Measurements from ENCODE around the gene SCGN.
A peak's percentile ranks its signal among the peaks of the same experiment; 100 is the strongest.

SCGN gene

DNA sequence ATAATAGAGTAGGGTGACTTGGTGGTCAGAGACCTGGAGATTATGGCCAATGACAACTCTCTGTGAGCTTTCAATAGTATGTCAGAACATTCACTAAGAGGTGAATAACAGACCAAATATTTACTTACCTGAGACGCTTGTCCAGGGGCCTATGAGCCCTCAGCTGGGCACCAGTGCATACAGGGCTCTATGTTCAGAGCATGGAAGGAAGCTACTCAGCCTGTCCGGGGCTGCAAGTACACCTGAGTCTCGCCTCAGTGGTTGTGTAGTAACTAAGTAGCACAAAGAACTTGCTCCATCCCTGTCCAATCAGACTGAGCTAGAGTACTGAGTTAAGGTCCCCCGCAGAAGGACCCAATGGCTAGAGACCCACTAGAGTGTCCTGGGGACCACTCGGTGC lies 11.6 kb upstream of the SCGN start:
- no peak for DNase-seq (ENCODE audit: low spot score)

DNA sequence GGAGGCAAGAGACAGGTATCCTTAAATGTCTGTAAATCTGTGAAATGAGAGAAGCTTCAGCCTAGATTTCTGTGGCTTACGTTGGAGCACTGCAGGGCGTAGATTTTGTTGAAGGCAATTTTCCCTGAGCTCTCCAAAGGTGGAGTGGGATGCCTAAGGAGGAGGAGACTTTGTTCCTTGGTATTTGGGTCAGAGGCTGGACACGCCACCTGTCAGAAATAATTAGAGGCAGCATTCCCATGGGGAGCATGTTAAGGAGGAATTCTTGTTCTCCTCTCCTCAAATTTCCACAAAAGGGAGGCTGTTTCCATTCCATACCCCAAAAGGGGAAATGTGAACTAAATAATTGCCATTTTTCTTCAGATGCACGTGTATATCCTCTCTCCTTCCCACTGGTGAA lies 11.1 kb upstream of the SCGN start:
- no peak for DNase-seq (ENCODE audit: low spot score)

DNA sequence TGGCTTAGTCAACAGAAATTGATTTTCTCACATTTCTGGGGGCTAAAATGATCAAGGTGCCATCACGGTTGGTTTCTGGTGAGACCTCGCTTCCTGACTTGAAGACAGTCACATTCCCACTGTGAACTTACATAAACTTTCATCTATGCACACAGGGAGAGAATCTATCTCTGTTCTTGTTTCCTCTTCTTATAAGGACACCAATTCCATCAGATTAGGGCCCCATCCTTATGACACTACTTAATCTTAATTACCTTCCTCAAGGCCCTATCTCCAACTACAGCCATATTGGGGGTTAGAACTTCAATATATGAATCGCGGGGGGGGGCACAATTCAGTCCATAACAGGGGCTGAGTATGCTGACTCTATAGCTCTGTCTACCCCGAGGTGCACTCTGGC lies 10.6 kb upstream of the SCGN start:
- no peak for DNase-seq (ENCODE audit: low spot score)

DNA sequence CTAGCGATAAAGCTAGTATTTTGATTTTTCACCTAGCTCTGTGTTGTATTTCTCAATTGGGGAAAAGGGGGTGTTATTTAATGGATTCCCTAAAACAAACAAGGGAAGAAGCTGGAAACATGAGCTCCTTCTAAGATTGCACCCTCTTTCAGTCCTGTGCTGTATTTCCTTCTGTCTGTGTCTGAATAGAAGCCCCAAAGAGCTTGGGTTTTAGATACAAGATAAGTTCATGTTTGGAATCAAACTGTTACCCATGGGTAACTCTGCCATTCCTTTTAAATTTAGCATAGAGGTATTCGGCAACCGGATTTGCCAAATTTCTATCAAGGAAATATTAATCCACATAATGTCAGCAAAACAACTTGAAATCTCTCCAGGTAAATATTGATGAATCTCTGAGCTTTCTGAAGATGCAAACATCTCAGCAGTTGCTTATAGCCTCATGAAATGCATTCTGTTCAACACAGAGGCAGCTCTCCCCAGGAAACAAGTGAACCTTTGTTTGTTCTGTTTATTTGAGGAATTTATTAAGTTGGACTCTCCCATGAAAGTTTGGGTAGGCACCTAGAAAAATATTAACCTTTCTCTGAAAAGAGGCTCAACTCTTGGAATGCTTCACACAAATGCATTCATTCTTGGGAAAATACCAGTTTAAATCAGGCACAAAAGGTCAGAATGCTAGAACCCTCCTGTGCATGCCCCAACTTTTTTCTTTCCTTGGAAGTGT lies 9.9 kb upstream of the SCGN start:
- DNase-seq (ENCODE audit: low spot score), result no peak

- DNase-seq (ENCODE audit: low spot score), result no peak
Measured at GRCh38 chr6:25642667-25643328, 9.2 kb upstream of the SCGN start.

DNA sequence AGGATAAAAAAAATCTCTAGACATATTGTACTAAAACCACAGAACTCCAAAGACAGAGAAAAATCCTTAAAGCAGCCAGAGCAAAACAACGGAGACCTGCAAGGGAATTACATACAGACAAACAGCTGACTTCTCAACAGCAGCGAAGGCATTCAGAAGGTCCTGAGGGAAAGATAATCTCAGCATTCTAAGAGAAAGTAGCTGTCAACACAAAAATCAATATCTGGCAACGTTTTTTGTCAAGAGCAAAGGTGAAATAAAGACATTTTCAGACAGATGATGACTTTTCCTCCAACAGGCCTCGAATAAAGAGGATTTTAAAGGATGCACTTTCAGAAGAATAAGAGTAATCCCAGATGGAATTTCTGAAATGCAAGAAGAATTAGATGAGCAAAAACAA lies 6.1 kb upstream of the SCGN start:
- no peak for DNase-seq (ENCODE audit: low spot score)

DNA sequence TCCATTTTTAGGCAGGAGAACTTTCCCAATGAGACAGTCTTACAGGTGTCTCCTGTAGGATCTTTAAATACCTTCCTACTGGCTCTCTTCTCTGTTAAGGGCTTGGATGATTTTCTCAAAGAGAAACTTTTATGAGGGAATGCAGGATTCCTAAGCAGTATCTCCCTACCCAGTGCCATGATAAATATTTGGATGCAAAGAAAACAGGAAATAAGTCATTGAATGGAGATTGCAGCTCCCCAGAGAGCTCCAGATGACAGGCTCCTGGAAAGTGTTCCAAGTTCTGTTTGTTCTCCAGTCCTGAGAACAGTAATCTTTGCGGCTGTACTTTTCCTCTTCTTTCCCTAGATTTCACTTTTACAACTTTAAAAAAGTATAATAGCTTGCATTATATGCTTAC lies 2.4 kb upstream of the SCGN start:
- no peak for DNase-seq (ENCODE audit: low spot score)

DNA sequence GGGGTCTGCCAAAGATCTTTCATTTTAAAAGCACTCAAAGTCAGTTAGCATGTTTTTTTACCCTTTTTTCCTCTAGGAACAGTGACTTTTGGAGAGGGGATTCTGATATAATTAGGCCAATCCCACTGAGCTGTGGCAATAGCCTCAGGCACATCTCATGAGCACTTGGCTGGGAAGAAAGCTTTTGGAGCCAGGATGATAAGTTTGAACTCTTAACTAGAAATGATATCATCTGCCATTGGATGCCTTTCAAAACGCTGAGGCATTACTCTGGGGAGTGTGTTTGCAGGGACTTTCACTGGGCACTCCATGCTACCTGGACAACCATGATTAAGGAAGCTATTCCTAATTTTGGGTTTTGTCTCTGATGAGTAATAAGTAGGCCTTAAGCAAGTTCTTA lies 3.7 kb downstream of the SCGN start:
- DNase-seq (ENCODE audit: low spot score), result no peak

DNA sequence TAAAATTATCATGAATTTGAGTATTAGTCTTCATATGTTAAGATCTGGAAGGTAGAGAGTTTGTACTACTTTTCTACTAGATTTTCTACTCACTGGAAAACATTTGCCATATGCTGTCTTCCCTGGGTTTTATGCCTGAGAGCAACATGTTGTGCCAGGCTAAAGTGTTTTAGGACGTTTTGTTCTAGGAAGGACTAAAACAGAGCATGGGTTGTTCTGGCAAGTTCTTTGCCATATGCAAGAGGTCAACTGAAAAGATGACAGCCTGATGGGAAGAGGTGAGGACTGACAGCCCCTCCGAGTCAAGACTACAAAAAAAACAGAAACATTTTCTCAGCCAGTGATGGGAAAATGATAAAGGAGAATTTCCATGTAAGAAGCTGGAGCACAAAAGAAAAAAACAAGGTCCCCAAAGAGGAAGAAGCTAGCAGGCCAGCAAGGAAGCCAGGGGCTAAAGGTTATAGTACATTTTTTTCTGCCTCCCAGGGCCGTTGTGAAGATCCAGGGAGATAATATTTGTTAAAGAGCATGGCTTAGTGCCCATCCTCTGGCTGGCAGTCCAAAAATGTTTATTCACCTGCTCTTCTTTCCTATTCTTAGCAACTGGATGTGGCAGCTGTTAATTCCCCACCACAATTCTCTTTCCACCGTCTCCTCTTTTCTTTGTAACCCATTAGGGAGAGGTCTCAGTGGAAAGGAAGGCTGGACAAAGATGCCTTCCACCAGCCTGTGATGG lies 7.8 kb downstream of the SCGN start:
- DNase-seq (ENCODE audit: low spot score), result no peak

- no peak for DNase-seq (ENCODE audit: low spot score)
Measured at GRCh38 chr6:25660512-25660911, 8.5 kb downstream of the SCGN start.

- no peak for DNase-seq (ENCODE audit: low spot score)
Measured at GRCh38 chr6:25661129-25661779, 9.2 kb downstream of the SCGN start.

- no peak for DNase-seq (ENCODE audit: low spot score)
Measured at GRCh38 chr6:25665455-25665854, 13.4 kb downstream of the SCGN start.

- no peak for DNase-seq (ENCODE audit: low spot score)
Measured at GRCh38 chr6:25669413-25669812, 17.4 kb downstream of the SCGN start.

DNA sequence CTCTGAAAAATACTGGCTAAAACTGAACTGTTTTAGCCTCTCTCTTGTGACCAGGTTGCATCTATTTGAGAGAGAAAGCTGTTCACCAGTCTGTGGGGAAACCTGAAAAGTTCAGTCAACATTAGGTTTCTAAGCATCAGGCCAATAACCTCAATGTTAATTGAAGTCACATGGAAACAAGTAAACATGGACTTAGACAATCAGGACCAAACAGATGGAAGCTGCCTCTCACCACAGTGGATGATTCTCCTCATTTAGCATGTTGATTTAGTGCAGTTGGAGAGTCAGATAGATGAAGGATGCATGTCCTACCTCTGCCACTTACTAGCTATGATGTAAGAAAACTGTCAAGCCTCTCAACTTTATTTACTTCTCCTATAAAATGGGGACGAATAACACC lies 18.2 kb downstream of the SCGN start:
- no peak for DNase-seq (ENCODE audit: low spot score)

- DNase-seq (ENCODE audit: low spot score), result peak; percentile 4
Measured at GRCh38 chr6:25670793-25671513, 18.9 kb downstream of the SCGN start.

DNA sequence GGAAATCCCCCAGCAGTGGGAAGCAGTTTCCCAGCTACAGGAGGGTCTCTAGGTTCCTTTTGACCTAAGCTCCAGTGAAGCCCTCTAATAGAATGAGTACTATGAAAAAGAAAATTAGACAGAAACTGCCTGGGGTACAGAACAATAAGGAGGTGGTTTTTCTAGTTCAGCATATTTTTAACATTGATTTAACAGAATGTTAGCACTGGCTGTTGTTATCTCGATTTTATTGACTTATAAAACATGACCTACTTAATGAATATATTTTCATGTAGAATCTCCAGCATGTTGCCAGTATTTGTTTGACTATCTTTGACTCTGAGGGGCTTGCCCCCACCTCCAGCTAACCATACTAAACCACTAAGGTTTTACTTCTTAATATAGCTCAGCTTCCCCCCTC lies 19.6 kb downstream of the SCGN start:
- DNase-seq (ENCODE audit: low spot score), result no peak

- no peak for DNase-seq (ENCODE audit: low spot score)
Measured at GRCh38 chr6:25675167-25675566, 23.2 kb downstream of the SCGN start.

GRCh38 chr6:25676775-25677174 lies 24.8 kb downstream of the SCGN start:
- DNase-seq (ENCODE audit: low spot score), result no peak

GRCh38 chr6:25681848-25682247 lies 29.8 kb downstream of the SCGN start:
- DNase-seq (ENCODE audit: low spot score), result no peak

DNA sequence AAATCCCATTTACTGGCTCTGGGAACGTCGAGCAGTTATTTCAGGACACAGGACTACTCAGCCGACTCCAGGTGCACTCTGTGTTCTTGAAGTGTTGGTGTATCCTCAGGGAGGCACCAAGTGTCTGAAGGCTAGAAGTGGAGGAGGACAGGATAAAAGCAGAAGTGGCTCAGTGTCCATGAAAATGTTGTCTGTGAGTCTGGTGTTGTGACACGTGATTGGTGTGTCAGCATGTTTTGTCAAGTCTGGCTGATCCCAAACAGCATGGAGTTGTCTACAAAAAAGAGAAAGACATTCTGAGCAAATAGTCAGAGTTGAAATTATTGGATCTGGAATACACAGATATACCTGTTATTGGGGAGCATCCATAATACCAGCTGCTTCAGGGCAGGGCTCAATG lies 30.3 kb downstream of the SCGN start:
- no peak for DNase-seq (ENCODE audit: low spot score)

- no peak for DNase-seq (ENCODE audit: low spot score)
Measured at GRCh38 chr6:25684565-25684964, 32.5 kb downstream of the SCGN start.

GRCh38 chr6:25685251-25685650 lies 33.2 kb downstream of the SCGN start:
- no peak for DNase-seq (ENCODE audit: low spot score)
